ENCODE results near the gene RBFOX2. TPM values are rescaled to one million over a fixed set of nuclear protein-coding genes. Genes with fewer than 3 reads are reported as not detected.

RBFOX2 gene
- total and polyA plus RNA-seq, 2 donors (not counting 3 experiments of a cell fraction or from before 2014, with no cell fraction given), result 125 to 142 TPM

DNA sequence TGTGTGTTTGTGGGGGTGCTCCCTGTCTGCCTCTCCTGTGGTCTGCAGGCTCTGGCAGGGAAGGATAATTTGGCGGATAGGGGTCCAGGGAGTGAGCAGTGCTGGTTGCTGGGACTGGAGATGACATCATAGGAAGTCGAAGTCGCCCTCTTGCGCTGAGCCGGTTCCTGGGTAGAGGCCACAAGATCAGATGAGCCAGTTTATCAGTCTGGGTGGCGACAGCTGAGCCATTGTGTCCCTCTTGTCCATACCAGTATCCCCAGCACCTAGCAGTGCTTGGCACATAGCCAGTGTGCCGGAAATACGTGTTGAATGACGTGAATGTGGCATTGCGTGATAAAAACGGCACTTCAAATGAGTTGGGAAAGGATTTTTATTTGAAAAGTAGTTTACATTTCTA lies 301.2 kb downstream of the RBFOX2 start:
- H3K27ac ChIP-seq (ENCODE audit: insufficient read depth, low read depth, low read length), result no peak overlapping the region
- dilution Hi-C loops (cut with MboI; ENCODE audit: extremely low pct_ligation_motif_present, low sequenced_read_pairs), result no loop called here
- intact Hi-C loops (cut with micrococcal nuclease), result no loop called here
- no peaks in the 10 kb centered on the region for H3K79me2 ChIP-seq (ENCODE audit: control insufficient read depth, insufficient read depth, low read length)
- DNase-seq (ENCODE audit: low read depth, low spot score), result no peak
- no peaks in the 10 kb centered on the region for H3K27me3 ChIP-seq (ENCODE audit: control insufficient read depth in 2 of 2, insufficient read depth in 2 of 2, low read length in 2 of 2)
- POLR2A ChIA-PET, result no interaction called here
- CTCF ChIA-PET, result interaction anchor here (1.3 kb wide), 1 partner anchor 111 kb away, joined by 3 read pairs; no protein-coding TSS in a partner anchor
- H2AFZ ChIP-seq (ENCODE audit: low read depth, low read length), result no peak overlapping the region
- no peak overlapping the region for H3K9ac ChIP-seq (replicated peaks; ENCODE audit: extremely low read depth, insufficient read depth, low read length)
- H3K36me3 ChIP-seq (ENCODE audit: control insufficient read depth in 2 of 2, extremely low read depth in 1 of 2, insufficient read depth in 2 of 2, low read length in 2 of 2), result no peaks in the 10 kb centered on the region
- H4K20me1 ChIP-seq (replicated peaks; ENCODE audit: control insufficient read depth, extremely low read depth, insufficient read depth, low read length), result no peaks in the 10 kb centered on the region
- no peaks in the 10 kb centered on the region for H3K9me1 ChIP-seq (replicated peaks; ENCODE audit: control insufficient read depth, extremely low read depth, insufficient read depth, low read length)
- H3K9me3 ChIP-seq (replicated peaks; ENCODE audit: control insufficient read depth, insufficient read depth, low read length), result no peaks in the 10 kb centered on the region
- no peak for TF ChIP-seq GATA2 (IDR thresholded peaks at IDR 0.05; ENCODE audit: insufficient read depth, insufficient read length, low read depth, low read length)
- TF ChIP-seq JUN (IDR thresholded peaks at IDR 0.05; ENCODE audit: borderline replicate concordance, insufficient read depth, insufficient read length, low read depth), result no peak
- TF ChIP-seq POLR2A (IDR thresholded peaks at IDR 0.05; ENCODE audit: low read depth, low read length), result no peak
- TF ChIP-seq EZH2 (IDR thresholded peaks at IDR 0.05; ENCODE audit: borderline replicate concordance, low read depth, low read length, severe bottlenecking), result no peak
- BruUV-seq (replicated peaks), result no TSS peak
- H3K4me2 ChIP-seq (ENCODE audit: insufficient read depth, low read length), result no peak overlapping the region
- no peaks in the 10 kb centered on the region for H3K4me1 ChIP-seq (ENCODE audit: control insufficient read depth, extremely low read depth, insufficient read depth, low read length)
- no peak overlapping the region for H3K4me3 ChIP-seq (replicated peaks in 1 of 3; ENCODE audit: insufficient read depth in 1 of 3, low read depth in 1 of 3, low read length in 3 of 3)
- FAIRE-seq, result no peak

DNA sequence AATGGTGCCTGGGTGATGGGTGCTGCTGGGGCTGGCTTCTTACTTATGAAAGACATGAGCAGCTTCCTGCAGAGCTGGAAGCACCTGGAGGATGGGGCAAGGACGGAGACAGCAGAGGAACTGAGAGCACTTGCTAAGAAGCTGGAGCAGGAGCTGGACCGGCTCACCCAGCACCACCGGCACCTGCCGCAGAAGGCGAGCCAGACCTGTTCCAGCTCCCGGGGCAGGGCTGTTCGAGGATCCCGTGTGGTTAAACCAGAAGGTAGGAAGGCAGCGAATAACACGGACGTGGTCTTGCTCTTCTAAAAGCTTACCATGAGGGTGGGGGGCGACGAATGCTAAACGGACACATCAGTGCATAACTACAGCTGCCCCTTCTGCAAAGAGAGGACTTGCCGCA lies 301.7 kb downstream of the RBFOX2 start:
- H2AFZ ChIP-seq (ENCODE audit: low read depth, low read length), result no peak overlapping the region
- ChIA-PET POLR2A (no interaction called here), CTCF (interaction anchor here (0.8 to 1.3 kb wide), 2 partner anchors 11 to 112 kb away, joined by 3 read pairs; no protein-coding TSS in a partner anchor)
- no peaks in the 10 kb centered on the region for H3K36me3 ChIP-seq (ENCODE audit: control insufficient read depth in 2 of 2, extremely low read depth in 1 of 2, insufficient read depth in 2 of 2, low read length in 2 of 2)
- no peak overlapping the region for H3K4me2 ChIP-seq (ENCODE audit: insufficient read depth, low read length)
- dilution Hi-C loops (cut with MboI; ENCODE audit: extremely low pct_ligation_motif_present, low sequenced_read_pairs) (no loop called here), intact Hi-C loops (cut with micrococcal nuclease) (no loop called here)
- H3K27ac ChIP-seq (ENCODE audit: insufficient read depth, low read depth, low read length), result no peak overlapping the region
- no peaks in the 10 kb centered on the region for H3K9me1 ChIP-seq (replicated peaks; ENCODE audit: control insufficient read depth, extremely low read depth, insufficient read depth, low read length)
- no peaks in the 10 kb centered on the region for H3K4me1 ChIP-seq (ENCODE audit: control insufficient read depth, extremely low read depth, insufficient read depth, low read length)
- H3K79me2 ChIP-seq (ENCODE audit: control insufficient read depth, insufficient read depth, low read length), result no peaks in the 10 kb centered on the region
- H3K9me3 ChIP-seq (replicated peaks; ENCODE audit: control insufficient read depth, insufficient read depth, low read length), result no peaks in the 10 kb centered on the region
- no peak overlapping the region for H3K4me3 ChIP-seq (replicated peaks in 1 of 3; ENCODE audit: insufficient read depth in 1 of 3, low read depth in 1 of 3, low read length in 3 of 3)
- H4K20me1 ChIP-seq (replicated peaks; ENCODE audit: control insufficient read depth, extremely low read depth, insufficient read depth, low read length), result no peaks in the 10 kb centered on the region
- TF ChIP-seq FOS (IDR thresholded peaks at IDR 0.05; ENCODE audit: borderline replicate concordance, insufficient read depth, low read length) (no peak), JUN (IDR thresholded peaks at IDR 0.05; ENCODE audit: borderline replicate concordance, insufficient read depth, insufficient read length, low read depth) (no peak), POLR2AphosphoS5 (IDR thresholded peaks at IDR 0.05; ENCODE audit: insufficient read depth, low read depth, low read length) (no peak), EZH2 (IDR thresholded peaks at IDR 0.05; ENCODE audit: borderline replicate concordance, low read depth, low read length, severe bottlenecking) (no peak), POLR2A (IDR thresholded peaks at IDR 0.05; ENCODE audit: low read depth, low read length) (no peak), GATA2 (IDR thresholded peaks at IDR 0.05; ENCODE audit: insufficient read depth, insufficient read length, low read depth, low read length) (no peak), MYC (IDR thresholded peaks at IDR 0.05; ENCODE audit: low read depth, low read length) (no peak)
- TF ChIP-seq, protein P1, sequence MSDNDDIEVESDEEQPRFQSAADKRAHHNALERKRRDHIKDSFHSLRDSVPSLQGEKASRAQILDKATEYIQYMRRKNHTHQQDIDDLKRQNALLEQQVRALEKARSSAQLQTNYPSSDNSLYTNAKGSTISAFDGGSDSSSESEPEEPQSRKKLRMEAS (IDR thresholded peaks at IDR 0.05; ENCODE audit: insufficient read depth, insufficient read length), result no peak
- TF ChIP-seq, protein P2, sequence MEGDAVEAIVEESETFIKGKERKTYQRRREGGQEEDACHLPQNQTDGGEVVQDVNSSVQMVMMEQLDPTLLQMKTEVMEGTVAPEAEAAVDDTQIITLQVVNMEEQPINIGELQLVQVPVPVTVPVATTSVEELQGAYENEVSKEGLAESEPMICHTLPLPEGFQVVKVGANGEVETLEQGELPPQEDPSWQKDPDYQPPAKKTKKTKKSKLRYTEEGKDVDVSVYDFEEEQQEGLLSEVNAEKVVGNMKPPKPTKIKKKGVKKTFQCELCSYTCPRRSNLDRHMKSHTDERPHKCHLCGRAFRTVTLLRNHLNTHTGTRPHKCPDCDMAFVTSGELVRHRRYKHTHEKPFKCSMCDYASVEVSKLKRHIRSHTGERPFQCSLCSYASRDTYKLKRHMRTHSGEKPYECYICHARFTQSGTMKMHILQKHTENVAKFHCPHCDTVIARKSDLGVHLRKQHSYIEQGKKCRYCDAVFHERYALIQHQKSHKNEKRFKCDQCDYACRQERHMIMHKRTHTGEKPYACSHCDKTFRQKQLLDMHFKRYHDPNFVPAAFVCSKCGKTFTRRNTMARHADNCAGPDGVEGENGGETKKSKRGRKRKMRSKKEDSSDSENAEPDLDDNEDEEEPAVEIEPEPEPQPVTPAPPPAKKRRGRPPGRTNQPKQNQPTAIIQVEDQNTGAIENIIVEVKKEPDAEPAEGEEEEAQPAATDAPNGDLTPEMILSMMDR (IDR thresholded peaks at IDR 0.05; ENCODE audit: extremely low read depth in 1 of 2, insufficient read depth in 1 of 2, low read depth in 1 of 2, low read length in 2 of 2), result no peak
- no peak overlapping the region for H3K9ac ChIP-seq (replicated peaks; ENCODE audit: extremely low read depth, insufficient read depth, low read length)
- H3K27me3 ChIP-seq (ENCODE audit: control insufficient read depth in 2 of 2, insufficient read depth in 2 of 2, low read length in 2 of 2), result no peaks in the 10 kb centered on the region
- DNase-seq (ENCODE audit: low read depth, low spot score) (no peak), FAIRE-seq (no peak)
- no TSS peak for BruUV-seq (replicated peaks)
